G401.6 (cell line): ENCODE measurements around the gene FOCAD.

Experiments used
- FAIRE-seq: peaks from 2 replicates; lab custom pipeline; 2012; peaks lifted over from hg19 to GRCh38; lab: Jason Lieb, UNC

FOCAD gene

GRCh38 chr9:20790721-20791120 lies 106.7 kb downstream of the FOCAD start:
- FAIRE-seq = no peak

DNA sequence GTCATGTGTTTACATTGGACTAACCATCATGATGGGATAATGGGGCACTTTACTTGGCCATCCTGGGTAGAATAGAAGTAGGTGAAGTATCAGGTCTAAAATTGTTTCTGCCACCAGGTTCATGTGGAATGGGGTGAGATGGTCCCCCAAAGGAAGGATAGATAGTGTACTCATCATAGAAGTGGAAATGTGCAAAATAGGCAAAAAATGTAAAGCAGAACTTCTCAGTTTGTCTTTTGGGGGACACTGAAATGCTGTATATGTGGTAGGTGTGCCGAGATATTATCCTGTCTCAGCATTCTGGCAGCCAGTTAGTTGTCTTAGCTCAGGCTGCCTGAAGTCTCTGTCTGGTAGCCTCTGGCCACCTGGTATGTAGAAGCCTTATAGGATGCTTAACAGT lies 107.6 kb downstream of the FOCAD start:
- no peak for FAIRE-seq

- FAIRE-seq = no peak
Observed at GRCh38 chr9:20804489-20805250, 120.6 kb downstream of the FOCAD start.

GRCh38 chr9:20805766-20806165 lies 121.7 kb downstream of the FOCAD start:
- FAIRE-seq = no peak

DNA sequence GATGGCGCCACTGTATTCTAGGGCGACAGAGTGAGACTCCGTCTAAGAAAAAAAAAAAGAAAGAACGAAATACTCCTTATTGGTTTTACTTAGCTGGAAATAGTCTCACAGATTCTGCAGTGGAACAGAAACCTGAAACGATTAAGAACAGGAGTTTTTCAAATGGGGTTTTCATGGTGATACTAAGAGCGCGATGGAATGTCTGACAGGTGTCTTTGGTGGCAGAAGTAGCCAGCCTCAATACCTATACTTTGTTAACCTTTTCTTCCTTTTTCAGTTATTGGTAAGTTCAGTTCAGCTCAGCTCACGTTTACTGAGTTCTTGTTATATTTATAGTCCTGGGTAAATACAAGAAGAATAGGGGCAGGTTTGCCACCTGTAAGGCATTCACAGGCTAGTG lies 123.9 kb downstream of the FOCAD start:
- FAIRE-seq = no peak

- FAIRE-seq = peak; percentile 71
Observed at GRCh38 chr9:20811872-20812271, 127.8 kb downstream of the FOCAD start.

- FAIRE-seq = no peak
Observed at GRCh38 chr9:20815923-20816703, 132.1 kb downstream of the FOCAD start.

GRCh38 chr9:20823051-20823450 lies 139.0 kb downstream of the FOCAD start:
- FAIRE-seq = no peak

DNA sequence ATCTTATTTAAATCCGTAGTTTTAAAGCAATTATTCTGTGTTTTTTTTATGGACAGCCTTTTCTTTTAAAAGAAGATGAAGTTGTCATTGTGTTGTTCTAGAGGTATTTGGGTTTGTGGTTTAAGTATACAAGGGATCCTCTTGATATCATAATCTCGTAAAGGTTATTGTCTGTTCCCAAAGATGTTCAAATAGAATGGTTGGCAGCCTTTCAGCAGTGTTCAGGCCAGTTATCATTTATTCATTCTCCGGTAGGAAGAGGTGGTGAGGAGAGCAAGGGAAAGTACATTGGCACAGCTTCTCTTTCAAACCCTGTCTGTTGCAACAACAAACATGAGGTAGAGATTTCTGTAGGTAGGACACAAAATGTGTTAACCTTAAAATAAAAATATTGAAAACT lies 147.0 kb downstream of the FOCAD start:
- FAIRE-seq = no peak

DNA sequence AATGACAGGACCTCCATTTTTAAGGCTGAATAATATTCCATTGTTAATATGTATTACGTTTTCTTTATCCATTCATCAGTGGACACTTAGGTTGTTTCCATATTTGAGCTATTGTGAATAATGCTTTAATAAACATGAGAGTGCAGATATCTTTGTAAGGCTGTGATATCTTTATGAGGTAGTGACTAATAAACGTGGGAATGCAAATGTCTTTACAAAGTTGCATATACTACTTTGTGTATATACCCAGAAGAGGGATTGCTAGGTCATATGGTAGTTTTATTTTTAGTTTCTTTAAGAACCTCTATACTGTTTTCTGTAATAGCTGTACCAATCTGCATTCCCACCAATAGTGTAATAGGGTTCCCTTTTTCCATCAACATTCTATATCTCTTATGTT lies 148.7 kb downstream of the FOCAD start:
- no peak for FAIRE-seq

GRCh38 chr9:20835377-20836286 lies 151.6 kb downstream of the FOCAD start:
- FAIRE-seq = no peak

DNA sequence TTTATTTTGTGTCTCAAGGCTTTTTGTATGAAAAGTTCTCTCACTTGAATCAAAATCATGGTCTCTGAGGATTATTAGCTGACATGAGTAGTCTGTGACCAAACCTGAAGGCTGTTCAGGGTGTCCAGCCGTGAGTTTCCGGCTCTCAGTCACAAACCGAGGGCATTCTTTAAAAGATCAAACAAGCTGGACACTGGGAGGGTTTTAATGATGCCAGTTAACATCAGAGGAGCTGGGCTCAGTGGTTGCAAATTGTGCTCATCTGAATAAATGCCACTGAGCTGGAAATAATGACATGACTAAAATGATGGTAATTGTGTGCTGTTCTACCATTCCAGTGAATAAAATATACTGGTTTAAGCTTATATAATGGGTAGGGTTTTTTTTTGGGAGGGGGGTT lies 153.1 kb downstream of the FOCAD start:
- FAIRE-seq = no peak

GRCh38 chr9:20838218-20838617 lies 154.2 kb downstream of the FOCAD start:
- FAIRE-seq = no peak

DNA sequence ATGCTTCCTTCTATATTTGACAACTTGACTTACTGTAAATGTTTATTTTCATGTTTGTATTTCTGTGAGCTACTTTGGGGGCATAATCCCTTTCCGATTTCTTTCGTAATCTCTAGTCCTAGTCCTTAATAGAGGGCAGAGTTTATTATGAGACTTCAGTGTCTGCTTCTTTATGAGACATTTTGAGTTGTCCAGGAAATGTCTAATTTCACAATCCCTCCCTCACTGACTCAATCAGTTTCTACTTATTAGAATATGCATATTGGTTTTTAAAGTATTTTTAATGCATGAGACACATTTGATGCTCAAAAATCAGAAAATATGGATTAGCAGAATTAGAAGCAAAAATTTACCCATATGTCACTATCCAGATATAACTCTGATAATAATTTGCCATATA lies 160.9 kb downstream of the FOCAD start:
- no peak for FAIRE-seq

DNA sequence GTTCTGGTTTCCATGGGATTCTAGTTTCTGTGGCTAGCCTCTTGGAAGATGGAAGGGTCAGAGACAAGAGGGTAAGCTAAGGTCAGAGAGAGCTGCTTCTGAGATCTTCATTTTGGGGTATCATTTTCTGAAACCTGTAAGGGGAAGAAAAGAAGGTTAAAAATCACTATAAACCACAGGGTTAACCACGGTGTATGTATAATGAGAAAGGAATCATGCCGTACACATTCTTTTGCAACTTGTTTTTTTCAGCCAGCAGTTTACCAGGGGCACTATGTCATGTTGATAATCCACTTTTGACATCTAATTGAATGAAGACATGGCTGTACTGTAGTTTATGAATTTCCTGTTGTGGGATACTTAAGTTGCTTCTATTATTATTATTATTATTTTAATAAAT lies 164.4 kb downstream of the FOCAD start:
- FAIRE-seq = no peak

GRCh38 chr9:20853866-20854265 lies 169.8 kb downstream of the FOCAD start:
- FAIRE-seq = no peak

GRCh38 chr9:20854444-20854843 lies 170.4 kb downstream of the FOCAD start:
- FAIRE-seq = no peak

DNA sequence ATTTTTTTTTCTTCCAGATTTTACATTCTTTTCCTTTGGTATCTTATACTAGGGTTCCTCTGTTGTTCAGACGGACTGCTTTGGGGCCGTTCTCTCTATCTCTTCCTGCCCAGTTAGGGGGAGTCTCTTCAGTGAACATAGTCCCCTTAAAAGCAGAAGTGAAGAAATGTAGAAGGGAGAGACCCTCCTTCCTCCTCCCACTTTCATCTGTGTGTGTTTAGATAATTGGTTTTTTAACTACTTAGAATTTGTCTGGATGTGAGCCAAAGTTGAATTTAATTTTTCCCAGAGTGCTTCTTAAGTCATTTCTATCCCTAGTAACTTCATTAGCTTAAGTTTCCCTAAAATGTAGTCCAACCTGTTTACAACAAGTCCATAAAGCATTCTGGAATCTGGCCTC lies 179.9 kb downstream of the FOCAD start:
- no peak for FAIRE-seq

DNA sequence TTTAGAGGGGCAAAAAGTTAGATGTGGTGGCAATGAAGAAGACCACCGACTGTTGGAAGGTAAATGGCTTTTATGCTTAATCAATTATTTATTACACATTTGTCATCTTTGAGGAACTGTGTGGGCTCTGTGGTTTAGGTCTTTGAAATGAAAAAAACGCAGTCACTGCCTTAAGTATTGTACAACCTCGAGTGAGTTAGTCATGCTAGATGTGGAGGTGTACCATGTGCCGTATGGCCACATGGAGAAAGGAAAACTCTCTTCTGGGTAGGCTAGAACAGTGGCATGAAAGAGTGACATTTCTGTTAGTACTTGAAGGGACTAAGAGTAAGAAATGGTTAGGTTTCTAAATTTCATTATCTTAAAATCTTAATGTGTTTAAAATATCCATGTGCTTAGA lies 181.3 kb downstream of the FOCAD start:
- FAIRE-seq = no peak

GRCh38 chr9:20870115-20870514 lies 186.1 kb downstream of the FOCAD start:
- no peak for FAIRE-seq

GRCh38 chr9:20872340-20872977 lies 188.4 kb downstream of the FOCAD start:
- no peak for FAIRE-seq

DNA sequence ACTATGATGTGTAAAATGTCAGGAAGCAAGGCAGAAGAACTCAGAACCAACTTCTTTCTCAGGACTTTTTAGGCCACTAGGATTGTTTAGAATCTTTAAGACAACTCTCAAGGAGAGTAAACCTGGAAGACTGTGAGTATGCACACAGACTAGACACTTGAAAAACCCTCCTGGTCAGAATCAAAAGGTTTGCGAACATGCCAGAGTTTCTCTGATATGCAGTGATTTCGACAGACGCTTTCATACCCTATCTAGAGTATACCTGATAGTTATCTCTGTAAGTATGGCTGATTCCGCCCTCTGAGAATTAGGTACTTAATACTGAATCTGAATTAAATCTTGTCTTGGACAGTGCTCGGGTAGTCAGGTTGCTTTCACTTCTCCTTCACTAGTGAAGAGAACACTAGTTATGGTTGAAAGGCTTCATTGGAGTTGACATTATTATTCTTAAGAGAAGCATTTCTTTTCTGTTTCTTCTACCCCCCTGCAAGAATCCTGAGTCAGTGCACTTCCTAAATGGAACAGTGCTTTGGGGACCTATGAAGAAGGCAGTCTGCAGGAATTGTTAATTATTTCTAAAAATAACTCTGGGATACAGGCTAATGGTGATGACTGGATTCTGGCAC lies 189.3 kb downstream of the FOCAD start:
- FAIRE-seq = no peak
